K562 (cell line): Measurements from ENCODE around the gene PXN. TPM values are rescaled to one million over a fixed set of nuclear protein-coding genes. Genes with fewer than 3 reads are reported as not detected.
A peak's percentile ranks its signal among the peaks of the same experiment; 100 is the strongest.

Source experiments
- CEBPG ChIP-seq, 3 experiments: fragments of 200-800 bp in 1 of 3; sonication (Bioruptor generic) in 1 of 3; sonication (generic) in 1 of 3; formaldehyde crosslinking in 1 of 3; IDR thresholded peaks in 2 of 3; conservative IDR thresholded peaks in 1 of 3; 2 replicates each; pipeline versions ENCODE4 v1.6.1 to v1.8.0; 2016 to 2022; ENCODE audit warnings: missing compliant biosample characterization in 2 of 3, missing genetic modification characterization in 2 of 3, mild to moderate bottlenecking in 1 of 3, missing genetic modification reagents in 1 of 3
- FOXA1 ChIP-seq: fragments of 450-650 bp; IDR thresholded peaks from 2 replicates; pipeline ENCODE4 v1.6.1; 2016; ENCODE audit warnings: mild to moderate bottlenecking, borderline replicate concordance
- GABPB1 ChIP-seq: sonication (generic); formaldehyde crosslinking; IDR thresholded peaks from 2 replicates; pipeline ENCODE4 v1.8.0; 2022; ENCODE audit warnings: mild to moderate bottlenecking, missing genetic modification reagents
- HDAC1 ChIP-seq, 2 experiments: fragments of 450-650 bp; IDR thresholded peaks; 2 replicates each; pipeline ENCODE4 v1.6.1; 2016 to 2017; ENCODE audit warnings: inconsistent platforms in 1 of 2, mild to moderate bottlenecking in 1 of 2, moderate library complexity in 1 of 2
- KAT8 ChIP-seq: fragments of 450-650 bp; IDR thresholded peaks from 2 replicates; pipeline ENCODE4 v1.6.1; 2016; ENCODE audit warnings: low read depth, mild to moderate bottlenecking
- LARP7 ChIP-seq: fragments of 450-650 bp; IDR thresholded peaks from 2 replicates; pipeline ENCODE4 v1.6.1; 2016
- NFXL1 ChIP-seq: fragments of 450-650 bp; formaldehyde crosslinking; IDR thresholded peaks from 2 replicates; pipeline ENCODE4 v1.4.0; 2021; ENCODE audit warnings: mild to moderate bottlenecking
- OTX1 ChIP-seq: fragments of 450-650 bp; formaldehyde crosslinking; IDR thresholded peaks from 2 replicates; pipeline ENCODE4 v1.4.0; 2022; ENCODE audit warnings: mild to moderate bottlenecking
- POLR3A ChIP-seq: IDR thresholded peaks from 2 replicates; pipeline ENCODE4 v1.6.1; 2011; ENCODE audit warnings: borderline replicate concordance, mild to moderate bottlenecking, moderate library complexity; ENCODE audit not compliant: insufficient read length, insufficient read depth; ENCODE audit errors: extremely low read depth
- PRPF4 ChIP-seq: fragments of 200-400 bp; formaldehyde crosslinking; IDR thresholded peaks from one replicate; pipeline ENCODE4 v1.6.1; 2017; ENCODE audit warnings: low read length, low read depth, mild to moderate bottlenecking; ENCODE audit not compliant: insufficient read depth, poor library complexity, severe bottlenecking
- RBBP5 ChIP-seq: fragments of 200-600 bp; sonication (generic); IDR thresholded peaks from 2 replicates; pipeline ENCODE4 v1.6.1; 2012; ENCODE audit warnings: borderline replicate concordance, mild to moderate bottlenecking, low read length, control low read depth, inconsistent platforms; ENCODE audit not compliant: insufficient read depth, poor library complexity, severe bottlenecking
- SIRT6 ChIP-seq: IDR thresholded peaks from one replicate; pipeline ENCODE4 v1.6.1; 2012; ENCODE audit warnings: low read depth, mild to moderate bottlenecking, control low read depth, inconsistent platforms, low read length, moderate library complexity
- SMARCA5 ChIP-seq: fragments of 450-650 bp; IDR thresholded peaks from 2 replicates; pipeline ENCODE4 v1.6.1; 2016
- TGIF2 ChIP-seq: sonication (generic); formaldehyde crosslinking; IDR thresholded peaks from 2 replicates; pipeline ENCODE4 v1.8.1; 2022; ENCODE audit warnings: mild to moderate bottlenecking, missing genetic modification reagents, moderate library complexity
- THRAP3 ChIP-seq: fragments of 450-650 bp; IDR thresholded peaks from 2 replicates; pipeline ENCODE4 v1.6.1; 2016; ENCODE audit warnings: mild to moderate bottlenecking, inconsistent platforms, borderline replicate concordance
- USF2 ChIP-seq: sonication (generic); formaldehyde crosslinking; IDR thresholded peaks from 2 replicates; pipeline ENCODE4 v1.5.0; 2020; ENCODE audit warnings: missing genetic modification reagents
- ZBTB12 ChIP-seq: fragments of 250-450 bp; sonication (Bioruptor Pico); IDR thresholded peaks from 2 replicates; pipeline ENCODE4 v1.4.0; 2020
- ZFP30 ChIP-seq: fragments of 250-450 bp; sonication (Bioruptor Pico); IDR thresholded peaks from 2 replicates; pipeline ENCODE4 v1.8.0; 2022; ENCODE audit warnings: moderate library complexity, mild to moderate bottlenecking, inconsistent platforms, borderline replicate concordance
- ZKSCAN1 ChIP-seq: fragments of 150-350 bp; IDR thresholded peaks from 2 replicates; pipeline ENCODE4 v1.6.1; 2016; ENCODE audit warnings: low read depth, low read length
- ZNF133 ChIP-seq: fragments of 250-450 bp; sonication (Bioruptor Pico); IDR thresholded peaks from 2 replicates; pipeline ENCODE4 v1.4.0; 2020; ENCODE audit warnings: mild to moderate bottlenecking
- ZNF143 ChIP-seq: sonication (generic); formaldehyde crosslinking; IDR thresholded peaks from 2 replicates; pipeline ENCODE4 v1.9.0; 2022; ENCODE audit warnings: mild to moderate bottlenecking, missing genetic modification reagents
- ZNF197 ChIP-seq: fragments of 200-800 bp; sonication (Bioruptor generic); IDR thresholded peaks from 2 replicates; pipeline ENCODE4 v1.6.1; 2016; ENCODE audit warnings: low read depth, missing genetic modification characterization, missing compliant biosample characterization
- ZNF764 ChIP-seq: fragments of 250-450 bp; sonication (Bioruptor Pico); IDR thresholded peaks from 2 replicates; pipeline ENCODE4 v1.4.0; 2020; ENCODE audit warnings: low read depth, mild to moderate bottlenecking, moderate library complexity
- polyA plus RNA-seq, 8 experiments: library from polyadenylated mRNA; depleted of rRNA in 4 of 8; stranded (reverse) in 5 of 8; unstranded in 3 of 8; fragments of >200 nt; fragmentation: Nextera tagmentation in 2 of 8; fragmentation: Illumina TruSeq in 1 of 8; extraction: Ambion mirVana in 2 of 8; extraction: Trizol in 1 of 8; gene quantifications; 2 replicates each; pipeline versions ENCODE4 v1.2.1 to v1.2.3, GENCODE V29; 2011 to 2014; ENCODE audit warnings: inconsistent platforms in 1 of 8, missing spikeins in 1 of 8
- total RNA-seq, 7 experiments: library from RNA; depleted of rRNA in 6 of 7; stranded (reverse); fragments of >200 nt in 6 of 7; fragmentation: Illumina TruSeq in 2 of 7; extraction: Trizol in 2 of 7; gene quantifications; 2 replicates each; pipeline versions ENCODE4 v1.2.1 to v1.2.3, GENCODE V29; 2011 to 2021; ENCODE audit warnings: low replicate concordance in 1 of 7
- TF ChIP-seq, protein P1 (sequence below): IDR thresholded peaks from 3 replicates; pipeline ENCODE4 v1.6.1; 2011; ENCODE audit warnings: borderline replicate concordance, mild to moderate bottlenecking, moderate library complexity; ENCODE audit not compliant: insufficient read length; ENCODE audit errors: extremely low read depth

PXN gene
- total and polyA plus RNA-seq, 9 of the 15 experiments (the other 6 are each of a cell fraction or from before 2014, with no cell fraction given) = 4.0 to 74.1 (median 18.6) TPM

- no peak for TF ChIP-seq PRPF4
- TF ChIP-seq SIRT6 = no peak
- no peak for TF ChIP-seq ZFP30 (CRISPR knock-in tag)
- TF ChIP-seq ZNF764 = 0 out of 2 replicates have a peak, but pooled peaks have one; percentile 44
- no peak for TF ChIP-seq ZNF133 (CRISPR knock-in tag)
- peak; percentile 46 for TF ChIP-seq RBBP5
- TF ChIP-seq, protein P1, sequence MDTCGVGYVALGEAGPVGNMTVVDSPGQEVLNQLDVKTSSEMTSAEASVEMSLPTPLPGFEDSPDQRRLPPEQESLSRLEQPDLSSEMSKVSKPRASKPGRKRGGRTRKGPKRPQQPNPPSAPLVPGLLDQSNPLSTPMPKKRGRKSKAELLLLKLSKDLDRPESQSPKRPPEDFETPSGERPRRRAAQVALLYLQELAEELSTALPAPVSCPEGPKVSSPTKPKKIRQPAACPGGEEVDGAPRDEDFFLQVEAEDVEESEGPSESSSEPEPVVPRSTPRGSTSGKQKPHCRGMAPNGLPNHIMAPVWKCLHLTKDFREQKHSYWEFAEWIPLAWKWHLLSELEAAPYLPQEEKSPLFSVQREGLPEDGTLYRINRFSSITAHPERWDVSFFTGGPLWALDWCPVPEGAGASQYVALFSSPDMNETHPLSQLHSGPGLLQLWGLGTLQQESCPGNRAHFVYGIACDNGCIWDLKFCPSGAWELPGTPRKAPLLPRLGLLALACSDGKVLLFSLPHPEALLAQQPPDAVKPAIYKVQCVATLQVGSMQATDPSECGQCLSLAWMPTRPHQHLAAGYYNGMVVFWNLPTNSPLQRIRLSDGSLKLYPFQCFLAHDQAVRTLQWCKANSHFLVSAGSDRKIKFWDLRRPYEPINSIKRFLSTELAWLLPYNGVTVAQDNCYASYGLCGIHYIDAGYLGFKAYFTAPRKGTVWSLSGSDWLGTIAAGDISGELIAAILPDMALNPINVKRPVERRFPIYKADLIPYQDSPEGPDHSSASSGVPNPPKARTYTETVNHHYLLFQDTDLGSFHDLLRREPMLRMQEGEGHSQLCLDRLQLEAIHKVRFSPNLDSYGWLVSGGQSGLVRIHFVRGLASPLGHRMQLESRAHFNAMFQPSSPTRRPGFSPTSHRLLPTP = peak; percentile 83
- TF ChIP-seq OTX1 (CRISPR knock-in tag) = 0 out of 2 replicates have a peak, but pooled peaks have one; percentile 7
- TF ChIP-seq GABPB1 (CRISPR knock-in tag) = no peak
- peak; percentile 35 for TF ChIP-seq POLR3A
- TF ChIP-seq HDAC1 (IDR thresholded peaks at IDR 0.05) = 0 out of 4 replicates have a peak, but pooled peaks of 1 of the 2 experiments have one; percentile 7
- TF ChIP-seq ZNF143 (CRISPR knock-in tag) = no peak
- TF ChIP-seq ZBTB12 (CRISPR knock-in tag) = no peak
- TF ChIP-seq LARP7 = 0 out of 2 replicates have a peak, but pooled peaks have one; percentile 51
- peak; percentile 65 for TF ChIP-seq ZNF197
- TF ChIP-seq KAT8 = no peak
- TF ChIP-seq THRAP3 = no peak
- no peak for TF ChIP-seq FOXA1
- TF ChIP-seq TGIF2 (CRISPR knock-in tag) = 0 out of 2 replicates have a peak, but pooled peaks have one; percentile 42
- TF ChIP-seq USF2 (CRISPR knock-in tag) = 0 out of 2 replicates have a peak, but pooled peaks have one; percentile 0
- TF ChIP-seq NFXL1 (CRISPR knock-in tag) = no peak
- TF ChIP-seq SMARCA5 = 0 out of 2 replicates have a peak, but pooled peaks have one; percentile 48
- 0 out of 2 replicates have a peak, but pooled peaks have one; percentile 3 for TF ChIP-seq ZKSCAN1
- TF ChIP-seq CEBPG (CRISPR knock-in tag; IDR thresholded peaks at IDR 0.05) = no peak
- peak in 1 of 2 experiments; percentile 60; a peak in 1 of 4 replicates for TF ChIP-seq CEBPG (tag; conservative IDR thresholded peaks at IDR 0.05 in 1 of 2, IDR thresholded peaks at IDR 0.05 in 1 of 2)
These were observed 26.8 kb upstream of the PXN start (continued) for GRCh38 chr12:120292411-120292660.
